ENCODE data around the gene PHF20.
"Not testable (repeated sequence)": the region's sequence is repeated elsewhere in the genome, so short reads cannot be mapped to it uniquely, and the experiment has no call there.

The PHF20 gene

GRCh38 chr20:35947489-35947888 lies 175.7 kb downstream of the PHF20 start:
- TF ChIP-seq GABPA (IDR thresholded peaks at IDR 0.05; ENCODE audit: low read depth), result no peak
- TF ChIP-seq, protein P1, sequence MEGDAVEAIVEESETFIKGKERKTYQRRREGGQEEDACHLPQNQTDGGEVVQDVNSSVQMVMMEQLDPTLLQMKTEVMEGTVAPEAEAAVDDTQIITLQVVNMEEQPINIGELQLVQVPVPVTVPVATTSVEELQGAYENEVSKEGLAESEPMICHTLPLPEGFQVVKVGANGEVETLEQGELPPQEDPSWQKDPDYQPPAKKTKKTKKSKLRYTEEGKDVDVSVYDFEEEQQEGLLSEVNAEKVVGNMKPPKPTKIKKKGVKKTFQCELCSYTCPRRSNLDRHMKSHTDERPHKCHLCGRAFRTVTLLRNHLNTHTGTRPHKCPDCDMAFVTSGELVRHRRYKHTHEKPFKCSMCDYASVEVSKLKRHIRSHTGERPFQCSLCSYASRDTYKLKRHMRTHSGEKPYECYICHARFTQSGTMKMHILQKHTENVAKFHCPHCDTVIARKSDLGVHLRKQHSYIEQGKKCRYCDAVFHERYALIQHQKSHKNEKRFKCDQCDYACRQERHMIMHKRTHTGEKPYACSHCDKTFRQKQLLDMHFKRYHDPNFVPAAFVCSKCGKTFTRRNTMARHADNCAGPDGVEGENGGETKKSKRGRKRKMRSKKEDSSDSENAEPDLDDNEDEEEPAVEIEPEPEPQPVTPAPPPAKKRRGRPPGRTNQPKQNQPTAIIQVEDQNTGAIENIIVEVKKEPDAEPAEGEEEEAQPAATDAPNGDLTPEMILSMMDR (IDR thresholded peaks at IDR 0.05; ENCODE audit: insufficient read depth, low read length), result peak; percentile 37
- no peak for TF ChIP-seq SPI1 (IDR thresholded peaks at IDR 0.05; ENCODE audit: borderline replicate concordance, low read depth)
- no peak for TF ChIP-seq POLR2AphosphoS5 (IDR thresholded peaks at IDR 0.05; ENCODE audit: low read depth)
- TF ChIP-seq, protein P2, sequence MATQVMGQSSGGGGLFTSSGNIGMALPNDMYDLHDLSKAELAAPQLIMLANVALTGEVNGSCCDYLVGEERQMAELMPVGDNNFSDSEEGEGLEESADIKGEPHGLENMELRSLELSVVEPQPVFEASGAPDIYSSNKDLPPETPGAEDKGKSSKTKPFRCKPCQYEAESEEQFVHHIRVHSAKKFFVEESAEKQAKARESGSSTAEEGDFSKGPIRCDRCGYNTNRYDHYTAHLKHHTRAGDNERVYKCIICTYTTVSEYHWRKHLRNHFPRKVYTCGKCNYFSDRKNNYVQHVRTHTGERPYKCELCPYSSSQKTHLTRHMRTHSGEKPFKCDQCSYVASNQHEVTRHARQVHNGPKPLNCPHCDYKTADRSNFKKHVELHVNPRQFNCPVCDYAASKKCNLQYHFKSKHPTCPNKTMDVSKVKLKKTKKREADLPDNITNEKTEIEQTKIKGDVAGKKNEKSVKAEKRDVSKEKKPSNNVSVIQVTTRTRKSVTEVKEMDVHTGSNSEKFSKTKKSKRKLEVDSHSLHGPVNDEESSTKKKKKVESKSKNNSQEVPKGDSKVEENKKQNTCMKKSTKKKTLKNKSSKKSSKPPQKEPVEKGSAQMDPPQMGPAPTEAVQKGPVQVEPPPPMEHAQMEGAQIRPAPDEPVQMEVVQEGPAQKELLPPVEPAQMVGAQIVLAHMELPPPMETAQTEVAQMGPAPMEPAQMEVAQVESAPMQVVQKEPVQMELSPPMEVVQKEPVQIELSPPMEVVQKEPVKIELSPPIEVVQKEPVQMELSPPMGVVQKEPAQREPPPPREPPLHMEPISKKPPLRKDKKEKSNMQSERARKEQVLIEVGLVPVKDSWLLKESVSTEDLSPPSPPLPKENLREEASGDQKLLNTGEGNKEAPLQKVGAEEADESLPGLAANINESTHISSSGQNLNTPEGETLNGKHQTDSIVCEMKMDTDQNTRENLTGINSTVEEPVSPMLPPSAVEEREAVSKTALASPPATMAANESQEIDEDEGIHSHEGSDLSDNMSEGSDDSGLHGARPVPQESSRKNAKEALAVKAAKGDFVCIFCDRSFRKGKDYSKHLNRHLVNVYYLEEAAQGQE (IDR thresholded peaks at IDR 0.05; ENCODE audit: insufficient replicate concordance, low read depth), result no peak
- Histone ChIP-seq H3K27me3 (ENCODE audit: insufficient read depth, poor library complexity, severe bottlenecking) (no peaks in the 10 kb centered on the region), H3K27ac (replicated peaks) (no peak overlapping the region), H3K4me3 (replicated peaks; ENCODE audit: insufficient read depth, low read length) (no peak overlapping the region)
- peak in 1 of 2 experiments; percentile 28 for DNase-seq (ENCODE audit: low read depth in 1 of 2, low spot score in 1 of 2)

GRCh38 chr20:35947907-35948306 lies 176.1 kb downstream of the PHF20 start:
- TF ChIP-seq, protein P1 (IDR thresholded peaks at IDR 0.05; ENCODE audit: insufficient read depth, low read length), result no peak
- TF ChIP-seq SPI1 (IDR thresholded peaks at IDR 0.05; ENCODE audit: borderline replicate concordance, low read depth) (no peak), POLR2AphosphoS5 (IDR thresholded peaks at IDR 0.05; ENCODE audit: low read depth) (no peak), GABPA (IDR thresholded peaks at IDR 0.05; ENCODE audit: low read depth) (no peak)
- TF ChIP-seq, protein P2 (IDR thresholded peaks at IDR 0.05; ENCODE audit: insufficient replicate concordance, low read depth), result no peak
- DNase-seq (ENCODE audit: low read depth in 1 of 2, low spot score in 1 of 2), result no peak
- no peaks in the 10 kb centered on the region for H3K27me3 ChIP-seq (ENCODE audit: insufficient read depth, poor library complexity, severe bottlenecking)
- no peak overlapping the region for H3K4me3 ChIP-seq (replicated peaks; ENCODE audit: insufficient read depth, low read length)
- no peak overlapping the region for H3K27ac ChIP-seq (replicated peaks)

GRCh38 chr20:35950093-35950492 lies 178.3 kb downstream of the PHF20 start:
- TF ChIP-seq GABPA (IDR thresholded peaks at IDR 0.05; ENCODE audit: low read depth), result no peak
- TF ChIP-seq, protein P2 (IDR thresholded peaks at IDR 0.05; ENCODE audit: insufficient replicate concordance, low read depth), result no peak
- no peak for TF ChIP-seq POLR2AphosphoS5 (IDR thresholded peaks at IDR 0.05; ENCODE audit: low read depth)
- Histone ChIP-seq H3K27me3 (ENCODE audit: insufficient read depth, poor library complexity, severe bottlenecking) (no peaks in the 10 kb centered on the region), H3K27ac (replicated peaks) (no peak overlapping the region), H3K4me3 (replicated peaks; ENCODE audit: insufficient read depth, low read length) (no peak overlapping the region)
- DNase-seq (ENCODE audit: low read depth in 1 of 2, low spot score in 1 of 2), result no peak

- H3K27me3 ChIP-seq (ENCODE audit: insufficient read depth, poor library complexity, severe bottlenecking); H3K4me3 ChIP-seq (replicated peaks; ENCODE audit: insufficient read depth, low read length); DNase-seq (ENCODE audit: low read depth in 1 of 2, low spot score in 1 of 2): not testable (repeated sequence)
- H3K27ac ChIP-seq (replicated peaks), result peak overlapping the region; percentile 98
Observed at GRCh38 chr20:35952080-35952479, 180.3 kb downstream of the PHF20 start.

Data from HL-60 (cell line).